A549 (cell line): ENCODE measurements around the gene FGGY. TPM values are rescaled to one million over a fixed set of nuclear protein-coding genes. Genes with fewer than 3 reads are reported as not detected.

ENCODE experiments used
- ATAC-seq, 2 experiments: fragments of 200-7000 bp in 1 of 2; fragments of >200 bp in 1 of 2; cut with Nextera tagmentation in 1 of 2; cut with Tn5 transposase in 1 of 2; 3 replicates each; pipeline versions ENCODE4 v1.8.0 to v1.9.1; 2018 to 2020; ENCODE audit warnings: mild to moderate bottlenecking in 1 of 2, moderate library complexity in 1 of 2
- CTCF ChIA-PET: fragments of 300-600 bp; sonication (Branson Sonifier 250); formaldehyde crosslinking; extraction: SDS; loops from one replicate; lab custom pipeline; 2021; ENCODE audit warnings: antibody characterized with exemption, inconsistent platforms; lab: Yijun Ruan, JAX
- POLR2A ChIA-PET: fragments of 350-600 bp; formaldehyde crosslinking; extraction: SDS; loops from one replicate; lab custom pipeline; 2021; ENCODE audit warnings: antibody characterized with exemption, inconsistent platforms; lab: Yijun Ruan, JAX
- DNase-seq, 2 experiments: peaks; one replicate each; pipeline versions ENCODE4 v3.0.0 to v3.0.0-alpha.2; 2011 to 2016; ENCODE audit warnings: low read depth in 1 of 2, low spot score in 1 of 2
- FAIRE-seq: peaks from 2 replicates; lab custom pipeline; 2011; peaks lifted over from hg19 to GRCh38; lab: Jason Lieb, UNC
- H3K27ac ChIP-seq, 2 experiments: fragments of >200 bp; sonication (Bioruptor Twin); formaldehyde crosslinking; 3 replicates each; pipeline ENCODE4 v1.5.1; 2016 to 2017
- H3K4me1 ChIP-seq: fragments of >200 bp; sonication (Bioruptor Twin); formaldehyde crosslinking; 3 replicates; pipeline ENCODE4 v1.6.1; 2016
- H3K4me2 ChIP-seq: fragments of >200 bp; sonication (Bioruptor Twin); formaldehyde crosslinking; 3 replicates; pipeline ENCODE4 v1.6.1; 2016
- H3K4me3 ChIP-seq: fragments of >200 bp; sonication (Bioruptor Twin); formaldehyde crosslinking; 3 replicates; pipeline ENCODE4 v1.5.1; 2016
- H3K9me3 ChIP-seq: fragments of >200 bp; sonication (Bioruptor Twin); formaldehyde crosslinking; 3 replicates; pipeline ENCODE4 v1.6.1; 2016
- CHD4 ChIP-seq: fragments of 200-600 bp; sonication (generic); IDR thresholded peaks from 2 replicates; pipeline ENCODE4 v1.6.1; 2016; ENCODE audit warnings: antibody characterized with exemption, mild to moderate bottlenecking, borderline replicate concordance
- E2F6 ChIP-seq: IDR thresholded peaks from 2 replicates; pipeline ENCODE4 v1.6.1; 2012; ENCODE audit warnings: low read depth, borderline replicate concordance
- ELK1 ChIP-seq: fragments of 150-350 bp; IDR thresholded peaks from 2 replicates; pipeline ENCODE4 v1.6.1; 2014; ENCODE audit warnings: low read depth, mild to moderate bottlenecking, low read length
- ESRRA ChIP-seq: fragments of 150-350 bp; IDR thresholded peaks from 2 replicates; pipeline ENCODE4 v1.6.1; 2014; ENCODE audit warnings: mild to moderate bottlenecking, low read length, borderline replicate concordance
- FOXS1 ChIP-seq: fragments of 250-450 bp; sonication (Bioruptor Pico); IDR thresholded peaks from 2 replicates; pipeline ENCODE4 v1.5.0; 2020; ENCODE audit warnings: mild to moderate bottlenecking, moderate library complexity
- HES2 ChIP-seq: fragments of >200 bp; sonication (Bioruptor Twin); formaldehyde crosslinking; IDR thresholded peaks from 2 replicates; pipeline ENCODE4 v1.6.1; 2016
- HEYL ChIP-seq: fragments of 250-450 bp; sonication (Bioruptor Pico); IDR thresholded peaks from 2 replicates; pipeline ENCODE4 v1.8.0; 2021; ENCODE audit warnings: mild to moderate bottlenecking, moderate library complexity
- HMGXB4 ChIP-seq: fragments of 250-450 bp; sonication (Bioruptor Pico); IDR thresholded peaks from 2 replicates; pipeline ENCODE4 v1.5.0; 2021; ENCODE audit warnings: mild to moderate bottlenecking, moderate library complexity, borderline replicate concordance
- HOXB13 ChIP-seq: fragments of 250-450 bp; sonication (Bioruptor Pico); IDR thresholded peaks from 2 replicates; pipeline ENCODE4 v1.5.0; 2020; ENCODE audit warnings: low read depth, mild to moderate bottlenecking, moderate library complexity
- HOXB5 ChIP-seq: fragments of 250-450 bp; sonication (Bioruptor Pico); IDR thresholded peaks from 2 replicates; pipeline ENCODE4 v1.5.0; 2020; ENCODE audit warnings: mild to moderate bottlenecking, moderate library complexity
- MAFK ChIP-seq: fragments of 450-650 bp; IDR thresholded peaks from 2 replicates; pipeline ENCODE4 v1.6.1; 2014; ENCODE audit not compliant: partially characterized antibody
- MAX ChIP-seq: IDR thresholded peaks from 2 replicates; pipeline ENCODE4 v1.6.1; 2012
- PBX3 ChIP-seq: IDR thresholded peaks from 2 replicates; pipeline ENCODE4 v1.6.1; 2012
- PHF8 ChIP-seq: fragments of 200-600 bp; sonication (generic); IDR thresholded peaks from 2 replicates; pipeline ENCODE4 v1.6.1; 2016; ENCODE audit warnings: low read depth, mild to moderate bottlenecking, antibody characterized with exemption, moderate library complexity, borderline replicate concordance
- POLR2A ChIP-seq: IDR thresholded peaks from 2 replicates; pipeline ENCODE4 v1.6.1; 2012; ENCODE audit warnings: mild to moderate bottlenecking, low read length
- REST ChIP-seq: fragments of 200-600 bp; sonication (generic); IDR thresholded peaks from 2 replicates; pipeline ENCODE4 v1.6.1; 2016; ENCODE audit warnings: antibody characterized with exemption, mild to moderate bottlenecking, moderate library complexity
- RFX5 ChIP-seq: fragments of 450-650 bp; IDR thresholded peaks from 2 replicates; pipeline ENCODE4 v1.7.1; 2014; ENCODE audit warnings: antibody characterized with exemption, mild to moderate bottlenecking, moderate library complexity
- ZC3H11A ChIP-seq: fragments of 450-650 bp; IDR thresholded peaks from 2 replicates; pipeline ENCODE4 v1.6.1; 2014; ENCODE audit warnings: antibody characterized with exemption, mild to moderate bottlenecking
- ZFP36 ChIP-seq: fragments of 450-650 bp; IDR thresholded peaks from 2 replicates; pipeline ENCODE4 v1.6.1; 2014; ENCODE audit warnings: borderline replicate concordance; ENCODE audit not compliant: partially characterized antibody
- WGBS: methylation state at CpG from one replicate; pipeline ENCODE4 v1.1.6; 2017; ENCODE audit errors: missing lambda C conversion rate; 5-methylcytosine and 5-hydroxymethylcytosine counted together
- polyA plus RNA-seq, 4 experiments: library from polyadenylated mRNA; depleted of rRNA in 3 of 4; stranded (reverse); fragments of >200 nt; fragmentation: RNase III in 1 of 4; extraction: RNeasy Plus Mini Kit Qiagen cat#74134 plus additional on column Dnase treatment in 1 of 4; gene quantifications; 2 replicates in 3 of 4; 3 replicates in 1 of 4; pipeline ENCODE4 v1.2.3, GENCODE V29; 2011 to 2017

The FGGY gene
- polyA plus RNA-seq, 2 of the 4 experiments (the other 2 are of a cell fraction), result 2.9 to 4.8 TPM

GRCh38 chr1:59438058-59438560 lies 141.2 kb downstream of the FGGY start:
- POLR2A ChIA-PET, result interaction anchor here (0.5 kb wide), 1 partner anchor 197 kb away, joined by 4 read pairs; no protein-coding TSS in a partner anchor

GRCh38 chr1:59442492-59442891 lies 145.6 kb downstream of the FGGY start:
- Histone ChIP-seq H3K4me3 (no peak overlapping the region), H3K4me1 (peaks cover 7% of the 10 kb centered on the region; the same call in 2 of the 3 replicates), H3K4me2 (no peak overlapping the region), H3K27ac (no peak overlapping the region), H3K9me3 (no peaks in the 10 kb centered on the region)
- ChIA-PET CTCF (no interaction called here), POLR2A (no interaction called here)
- no peak for DNase-seq
- ATAC-seq, result no peak
- no peak for TF ChIP-seq ESRRA
- TF ChIP-seq ELK1, result no peak
- no peak for TF ChIP-seq ZC3H11A
- no peak for TF ChIP-seq FOXS1 (CRISPR knock-in tag)
- no peak for TF ChIP-seq HMGXB4 (CRISPR knock-in tag)
- TF ChIP-seq CHD4, result no peak
- no peak for FAIRE-seq
- WGBS, result 74% methylated on average over 4 of the region's 4 CpGs

More at GRCh38 chr1:59438058-59438560, 141.2 kb downstream of the FGGY start:
- FAIRE-seq (no peak), ATAC-seq (no peak), DNase-seq (no peak)
- TF ChIP-seq HOXB13 (CRISPR knock-in tag), result no peak
- no peak for TF ChIP-seq RFX5
- no peak for TF ChIP-seq PBX3
- Histone ChIP-seq H3K9me3 (no peaks in the 10 kb centered on the region), H3K4me3 (no peak overlapping the region), H3K4me1 (peaks cover 5% of the 10 kb centered on the region), H3K4me2 (no peak overlapping the region), H3K27ac (no peak overlapping the region)
- CTCF ChIA-PET, result no interaction called here
- 95% methylated on average over 1 of the region's 1 CpG for WGBS

GRCh38 chr1:59443310-59443709 lies 146.4 kb downstream of the FGGY start:
- WGBS, result 54% methylated on average over 1 of the region's 1 CpG
- H3K9me3 ChIP-seq, result no peaks in the 10 kb centered on the region
- no peak overlapping the region for H3K4me3 ChIP-seq
- FAIRE-seq, result no peak
- ChIA-PET POLR2A (no interaction called here), CTCF (no interaction called here)
- H3K4me1 ChIP-seq, result peaks cover 7% of the 10 kb centered on the region; the same call in 2 of the 3 replicates
- no peak for ATAC-seq
- H3K27ac ChIP-seq, result no peak overlapping the region
- H3K4me2 ChIP-seq, result no peak overlapping the region
- TF ChIP-seq POLR2A (no peak), HOXB5 (no peak), PHF8 (no peak), HES2 (no peak), MAX (no peak), ZFP36 (no peak)
- DNase-seq, result no peak

- H3K9me3 ChIP-seq, result no peaks in the 10 kb centered on the region
- ChIA-PET POLR2A (no interaction called here), CTCF (no interaction called here)
- DNase-seq (no peak), ATAC-seq (no peak), FAIRE-seq (no peak)
- H3K27ac ChIP-seq, result no peak overlapping the region; a peak in 1 of 6 replicates
- H3K4me2 ChIP-seq, result no peak overlapping the region
- no peak overlapping the region for H3K4me3 ChIP-seq
- peaks cover 7% of the 10 kb centered on the region; the same call in 2 of the 3 replicates for H3K4me1 ChIP-seq
- WGBS, result 81% methylated on average over 5 of the region's 6 CpGs
- TF ChIP-seq RFX5, result no peak
- TF ChIP-seq ELK1, result no peak
- no peak for TF ChIP-seq MAFK
- no peak for TF ChIP-seq REST
- TF ChIP-seq HEYL (CRISPR knock-in tag), result no peak
- no peak for TF ChIP-seq ZC3H11A
- no peak for TF ChIP-seq HOXB13 (CRISPR knock-in tag)
- TF ChIP-seq E2F6, result no peak
Measured at GRCh38 chr1:59444520-59444919, 147.6 kb downstream of the FGGY start.
